Mesothelial cell of epicardium (in vitro differentiated cells): ENCODE measurements around the gene EPC2. TPM values are rescaled to one million over a fixed set of nuclear protein-coding genes. Genes with fewer than 3 reads are reported as not detected.

Source experiments
- DNase-seq, 2 experiments: peaks; one replicate each; pipeline ENCODE4 v3.0.0; 2021; ENCODE audit warnings: low spot score in 2 of 2; ENCODE audit not compliant: unreplicated experiment in 2 of 2
- H3K27ac Mint-ChIP-seq: 2 replicates; pipeline ENCODE4 v1.8.0; 2021; ENCODE audit warnings: mixed read lengths
- H3K27me3 Mint-ChIP-seq: 2 replicates; pipeline ENCODE4 v1.8.0; 2021; ENCODE audit warnings: low read depth, mixed read lengths
- H3K36me3 Mint-ChIP-seq: 2 replicates; pipeline ENCODE4 v1.8.0; 2021; ENCODE audit warnings: mixed read lengths
- H3K4me1 Mint-ChIP-seq: 2 replicates; pipeline ENCODE4 v1.8.0; 2021; ENCODE audit warnings: mixed read lengths
- H3K4me3 Mint-ChIP-seq: 2 replicates; pipeline ENCODE4 v1.8.0; 2021; ENCODE audit warnings: mild to moderate bottlenecking, moderate library complexity, mixed read lengths
- H3K9me3 Mint-ChIP-seq: 2 replicates; pipeline ENCODE4 v1.8.0; 2021; ENCODE audit warnings: mixed read lengths
- CTCF ChIP-seq: fragments of 200-600 bp; sonication (generic); IDR thresholded peaks from one replicate; pipeline ENCODE4 v1.5.0; 2021; ENCODE audit warnings: antibody characterized with exemption; ENCODE audit not compliant: unreplicated experiment
- total RNA-seq: library from RNA; stranded (reverse); gene quantifications from 3 replicates; pipeline ENCODE4 v1.2.1, GENCODE V29; 2021

The EPC2 gene
- total RNA-seq, 1 donor from 2014 or later = 43.8 TPM

- Mint-ChIP-seq H3K4me1 (no peaks in the 10 kb centered on the region), H3K36me3 (peaks cover 7% of the 10 kb centered on the region), H3K27me3 (peaks cover 8% of the 10 kb centered on the region), H3K27ac (no peak overlapping the region), H3K9me3 (peaks cover 5% of the 10 kb centered on the region), H3K4me3 (no peak overlapping the region)
- DNase-seq = no peak
- no peak for TF ChIP-seq CTCF
Observed at GRCh38 chr2:148794558-148794957, 150.0 kb downstream of the EPC2 start.

GRCh38 chr2:148796735-148797512, 152.4 kb downstream of the EPC2 start:
- peaks cover 8% of the 10 kb centered on the region for H3K27me3 Mint-ChIP-seq
- no peak overlapping the region for H3K4me3 Mint-ChIP-seq
- no peak for TF ChIP-seq CTCF
- no peaks in the 10 kb centered on the region for H3K4me1 Mint-ChIP-seq
- H3K9me3 Mint-ChIP-seq = no peaks in the 10 kb centered on the region
- no peak for DNase-seq
- no peaks in the 10 kb centered on the region for H3K36me3 Mint-ChIP-seq
- no peak overlapping the region for H3K27ac Mint-ChIP-seq

- no peak overlapping the region for H3K4me3 Mint-ChIP-seq
Observed at GRCh38 chr2:148802448-148803220, 158.1 kb downstream of the EPC2 start.

DNA sequence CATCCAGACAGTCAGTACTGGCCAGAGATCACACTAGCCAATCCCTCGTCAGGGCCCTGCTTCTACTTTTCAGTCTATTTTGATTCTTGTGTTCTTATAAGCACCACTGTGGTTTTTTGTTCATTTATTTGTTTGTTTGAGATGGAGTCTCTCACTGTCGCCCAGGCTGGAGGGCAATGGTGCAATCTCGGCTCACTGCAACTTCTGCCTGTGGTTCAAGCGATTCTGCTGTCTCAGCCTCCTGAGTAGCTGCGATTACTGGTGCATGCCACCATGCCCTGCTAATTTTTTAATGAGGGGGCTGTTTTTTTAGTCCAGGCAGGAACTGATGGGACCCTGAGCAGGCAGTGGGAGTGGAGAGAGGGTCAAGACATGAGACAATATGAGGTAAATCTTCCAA, 165.5 kb downstream of the EPC2 start:
- Mint-ChIP-seq H3K36me3 (no peaks in the 10 kb centered on the region), H3K4me3 (no peak overlapping the region), H3K4me1 (peaks cover 20% of the 10 kb centered on the region), H3K27me3 (no peaks in the 10 kb centered on the region), H3K27ac (no peak overlapping the region), H3K9me3 (peaks cover 12% of the 10 kb centered on the region)
- no peak for TF ChIP-seq CTCF
- no peak for DNase-seq

More at GRCh38 chr2:148802448-148803220, 158.1 kb downstream of the EPC2 start:
- H3K27me3 Mint-ChIP-seq = peaks cover 8% of the 10 kb centered on the region
- DNase-seq = no peak
- H3K9me3 Mint-ChIP-seq = peaks cover 19% of the 10 kb centered on the region
- H3K36me3 Mint-ChIP-seq = no peaks in the 10 kb centered on the region
- no peak for TF ChIP-seq CTCF
- no peaks in the 10 kb centered on the region for H3K4me1 Mint-ChIP-seq
- H3K27ac Mint-ChIP-seq = no peak overlapping the region

- Mint-ChIP-seq H3K27ac (no peak overlapping the region), H3K27me3 (no peaks in the 10 kb centered on the region), H3K36me3 (no peaks in the 10 kb centered on the region), H3K4me3 (no peak overlapping the region), H3K9me3 (peaks cover 5% of the 10 kb centered on the region), H3K4me1 (peaks cover 31% of the 10 kb centered on the region)
- TF ChIP-seq CTCF = no peak
- DNase-seq = no peak
Observed at GRCh38 chr2:148812306-148812705, 167.8 kb downstream of the EPC2 start.
